ENCODE measurements around the gene DHX34.
A peak's percentile ranks its signal among the peaks of the same experiment; 100 is the strongest.
"Not testable (repeated sequence)": the region's sequence is repeated elsewhere in the genome, so short reads cannot be mapped to it uniquely, and the experiment has no call there.

The DHX34 gene

GRCh38 chr19:47344425-47344824 lies 4.7 kb upstream of the DHX34 start (continued):
- no peak for TF ChIP-seq ZNF518A (tag by site-specific recombination; conservative IDR thresholded peaks at IDR 0.05; ENCODE audit: low read depth)

- POLR2A ChIA-PET; H3K36me3 ChIP-seq (ENCODE audit: control insufficient read depth in 2 of 2, insufficient read depth in 1 of 2, low read length in 2 of 2); H3K4me1 ChIP-seq (ENCODE audit: control insufficient read depth, insufficient read depth, low read length); H3K9me3 ChIP-seq (ENCODE audit: control insufficient read depth, insufficient read depth, low read depth, low read length); H3K27ac ChIP-seq (ENCODE audit: extremely low read depth, low read depth, low read length); H3K4me3 ChIP-seq (ENCODE audit: low read depth, low read length): not testable (repeated sequence)
- CTCF ChIA-PET, result interaction anchor here (0.7 to 2.4 kb wide), 6 partner anchors 11 to 62 kb away, joined by 3 to 11 read pairs (median 4); partner anchors contain the start of gene C5AR1
Observed at GRCh38 chr19:47346024-47346423, 3.1 kb upstream of the DHX34 start.

GRCh38 chr19:47350630-47351029 lies 1.5 kb downstream of the DHX34 start:
- H3K27ac ChIP-seq (ENCODE audit: extremely low read depth, low read depth, low read length), result no peak overlapping the region
- H3K9me3 ChIP-seq (ENCODE audit: control insufficient read depth, insufficient read depth, low read depth, low read length), result no peaks in the 10 kb centered on the region
- CTCF ChIA-PET, result interaction anchor here (0.6 to 2.9 kb wide), 16 partner anchors 8 to 350 kb away, joined by 3 to 36 read pairs (median 6); no protein-coding TSS in a partner anchor
- POLR2A ChIA-PET, result interaction anchor here (0.5 to 2.1 kb wide), 3 partner anchors 13 to 76 kb away, joined by 3 to 8 read pairs (median 8); partner anchors contain the start of gene INAFM1
- H3K4me3 ChIP-seq (ENCODE audit: low read depth, low read length), result no peak overlapping the region
- H3K4me1 ChIP-seq (ENCODE audit: control insufficient read depth, insufficient read depth, low read length), result peaks cover 11% of the 10 kb centered on the region
- TF ChIP-seq SCRT1 (tag by site-specific recombination; IDR thresholded peaks at IDR 0.05; ENCODE audit: borderline replicate concordance) (no peak), PBX3 (CRISPR knock-in tag; IDR thresholded peaks at IDR 0.05) (no peak), ZSCAN5A (tag by site-specific recombination; IDR thresholded peaks at IDR 0.05) (no peak), ZNF585B (tag by site-specific recombination; IDR thresholded peaks at IDR 0.05) (no peak), ZNF426 (tag by site-specific recombination; IDR thresholded peaks at IDR 0.05) (no peak), GLI4 (tag by site-specific recombination; IDR thresholded peaks at IDR 0.05) (no peak), PRDM1 (tag by site-specific recombination; IDR thresholded peaks at IDR 0.05) (peak; percentile 95)
- H3K36me3 ChIP-seq (ENCODE audit: control insufficient read depth in 2 of 2, insufficient read depth in 1 of 2, low read length in 2 of 2), result peaks cover 37 to 40% of the 10 kb centered on the region in 2 experiments

GRCh38 chr19:47351548-47351947 lies 2.4 kb downstream of the DHX34 start:
- H3K9me3 ChIP-seq (ENCODE audit: control insufficient read depth, insufficient read depth, low read depth, low read length), result no peaks in the 10 kb centered on the region
- H3K4me3 ChIP-seq (ENCODE audit: low read depth, low read length), result no peak overlapping the region
- peaks cover 46 to 49% of the 10 kb centered on the region in 2 experiments for H3K36me3 ChIP-seq (ENCODE audit: control insufficient read depth in 2 of 2, insufficient read depth in 1 of 2, low read length in 2 of 2)
- H3K27ac ChIP-seq (ENCODE audit: extremely low read depth, low read depth, low read length), result peak overlapping the region; percentile 17; the same call in 1 of the 2 replicates
- CTCF ChIA-PET, result interaction anchor here (0.6 to 1.5 kb wide), 7 partner anchors 9 to 77 kb away, joined by 3 to 5 read pairs (median 4); no protein-coding TSS in a partner anchor
- POLR2A ChIA-PET, result no interaction called here
- TF ChIP-seq BCL11B (tag by site-specific recombination; IDR thresholded peaks at IDR 0.05; ENCODE audit: low read depth), result no peak
- TF ChIP-seq PBX3 (CRISPR knock-in tag; IDR thresholded peaks at IDR 0.05), result no peak
- TF ChIP-seq ZNF701 (tag by site-specific recombination; IDR thresholded peaks at IDR 0.05), result no peak
- peak; percentile 72 for TF ChIP-seq ZBTB6 (tag by site-specific recombination; IDR thresholded peaks at IDR 0.05)
- TF ChIP-seq ZNF549 (tag by site-specific recombination; IDR thresholded peaks at IDR 0.05), result no peak
- peak; percentile 28; the same call in 1 of the 2 replicates for TF ChIP-seq PRDM10 (tag by site-specific recombination; IDR thresholded peaks at IDR 0.05)
- peaks cover 11% of the 10 kb centered on the region for H3K4me1 ChIP-seq (ENCODE audit: control insufficient read depth, insufficient read depth, low read length)
